HepG2 (cell line): ENCODE results near the gene SV2A. TPM values are rescaled to one million over a fixed set of nuclear protein-coding genes. Genes with fewer than 3 reads are reported as not detected.
A peak's percentile ranks its signal among the peaks of the same experiment; 100 is the strongest.

Source experiments
- FLYWCH1 ChIP-seq: sonication (generic); formaldehyde crosslinking; IDR thresholded peaks from 2 replicates; pipeline ENCODE4 v1.8.1; 2023; ENCODE audit warnings: mild to moderate bottlenecking, missing genetic modification reagents
- MIER2 ChIP-seq: IDR thresholded peaks from 2 replicates; pipeline ENCODE4 v1.6.1; 2016; ENCODE audit warnings: missing biosample characterization, missing genetic modification reagents
- PRDM15 ChIP-seq: sonication (generic); formaldehyde crosslinking; IDR thresholded peaks from 2 replicates; pipeline ENCODE4 v1.4.0; 2020; ENCODE audit warnings: missing genetic modification reagents
- TFDP1 ChIP-seq: IDR thresholded peaks from 2 replicates; pipeline ENCODE4 v1.6.1; 2016; ENCODE audit warnings: missing compliant biosample characterization, missing genetic modification reagents, borderline replicate concordance
- ZNF142 ChIP-seq: sonication (generic); formaldehyde crosslinking; IDR thresholded peaks from 2 replicates; pipeline ENCODE4 v1.4.0; 2020; ENCODE audit warnings: missing genetic modification reagents
- ZNF282 ChIP-seq: fragments of 450-650 bp; IDR thresholded peaks from 2 replicates; pipeline ENCODE4 v1.6.1; 2018; ENCODE audit not compliant: partially characterized antibody
- ZNF382 ChIP-seq: sonication (generic); formaldehyde crosslinking; IDR thresholded peaks from 2 replicates; pipeline ENCODE4 v1.5.0; 2020; ENCODE audit warnings: missing genetic modification reagents, mild to moderate bottlenecking, borderline replicate concordance
- ZNF414 ChIP-seq: sonication (generic); formaldehyde crosslinking; IDR thresholded peaks from 2 replicates; pipeline ENCODE4 v1.5.0; 2020; ENCODE audit warnings: missing genetic modification reagents
- ZNF580 ChIP-seq: IDR thresholded peaks from 2 replicates; pipeline ENCODE4 v1.6.1; 2016; ENCODE audit warnings: low read depth, borderline replicate concordance
- ZNF687 ChIP-seq: sonication (generic); formaldehyde crosslinking; IDR thresholded peaks from 2 replicates; pipeline ENCODE4 v1.5.1; 2020; ENCODE audit warnings: mild to moderate bottlenecking, missing genetic modification reagents, moderate library complexity
- ZNF773 ChIP-seq: sonication (generic); formaldehyde crosslinking; IDR thresholded peaks from 2 replicates; pipeline ENCODE4 v1.4.0; 2020; ENCODE audit warnings: missing genetic modification reagents, borderline replicate concordance
- polyA plus RNA-seq, 8 experiments: library from polyadenylated mRNA; depleted of rRNA in 3 of 8; stranded (reverse) in 7 of 8; unstranded in 1 of 8; fragments of >200 nt; fragmentation: Illumina TruSeq in 4 of 8; extraction: Trizol in 4 of 8; gene quantifications; 2 replicates each; pipeline versions ENCODE4 v1.2.1 to v1.2.3, GENCODE V29; 2011 to 2016; ENCODE audit warnings: low read depth in 4 of 8, missing spikeins in 1 of 8, mixed read lengths in 1 of 8; ENCODE audit not compliant: insufficient read depth in 1 of 8
- total RNA-seq, 5 experiments: library from RNA; depleted of rRNA; stranded (reverse); fragments of >200 nt; fragmentation: Illumina TruSeq; extraction: Trizol; gene quantifications; 2 replicates each; pipeline ENCODE4 v1.2.3, GENCODE V29; 2016; ENCODE audit warnings: low read depth in 1 of 5

Gene SV2A
- total and polyA plus RNA-seq, 2 of the 13 experiments (the other 11 are each of a cell fraction or from before 2014, with no cell fraction given) = 0.84 to 1.9 TPM

GRCh38 chr1:149886396-149887195 lies 31.0 kb downstream of the SV2A start (continued):
- TF ChIP-seq PRDM15 (CRISPR knock-in tag) (no peak; the same call in 1 of the 2 replicates), MIER2 (no peak), ZNF773 (CRISPR knock-in tag) (peak; percentile 84; the same call in 1 of the 2 replicates), FLYWCH1 (CRISPR knock-in tag) (no peak), ZNF282 (no peak), ZNF382 (CRISPR knock-in tag) (no peak), ZNF687 (CRISPR knock-in tag) (no peak; the same call in 1 of the 2 replicates), ZNF142 (CRISPR knock-in tag) (0 out of 2 replicates have a peak, but pooled peaks have one; percentile 31), ZNF580 (peak; percentile 75; the same call in 1 of the 2 replicates), ZNF414 (CRISPR knock-in tag) (no peak; the same call in 1 of the 2 replicates), TFDP1 (CRISPR knock-in tag) (0 out of 2 replicates have a peak, but pooled peaks have one; percentile 20)
